ENCODE results near the gene ZFP91. TPM values are rescaled to one million over a fixed set of nuclear protein-coding genes. Genes with fewer than 3 reads are reported as not detected.

The ZFP91 gene
- total and polyA plus RNA-seq, 2 of the 13 experiments (the other 11 are each of a cell fraction or from before 2014, with no cell fraction given) = 13.5 to 38.6 TPM

- H3K9ac ChIP-seq (ENCODE audit: insufficient read depth, low read depth, low read length) = no peak overlapping the region
- intact Hi-C loops (cut with micrococcal nuclease; ENCODE audit: unreplicated experiment) = no loop called here
- H3K36me3 ChIP-seq (replicated peaks in 1 of 2; ENCODE audit: control insufficient read depth in 1 of 2, insufficient read depth in 2 of 2, low read length in 2 of 2) = peaks cover 2 to 17% of the 10 kb centered on the region in 2 experiments
- H2AFZ ChIP-seq (ENCODE audit: low read length) = no peak overlapping the region
- H3K27ac ChIP-seq (ENCODE audit: extremely low read length, insufficient read depth, low read length) = peak overlapping the region; percentile 27
- in situ Hi-C loops (cut with HindIII; ENCODE audit: extremely low pct_ligation_motif_present, low pct_unique_long_range_greater_than_20kb) = loop anchor here (10.0 kb wide), 1 partner anchor 202 kb away; no protein-coding TSS in a partner anchor
- H3K79me2 ChIP-seq (ENCODE audit: insufficient read depth, low read length) = peaks cover 82% of the 10 kb centered on the region
- ATAC-seq = no peak
- POLR2A ChIA-PET = no interaction called here
- FAIRE-seq = no peak
- WGBS (ENCODE audit: low lambda C conversion rate) = 83% methylated on average over 1 of the region's 1 CpG
- H3K9me3 ChIP-seq (ENCODE audit: low read length) = no peaks in the 10 kb centered on the region
- DNase-seq (ENCODE audit: low spot score) = no peak
- H3K4me1 ChIP-seq (ENCODE audit: insufficient read depth, low read length) = peaks cover 69% of the 10 kb centered on the region
- peaks cover 31% of the 10 kb centered on the region for H4K20me1 ChIP-seq (ENCODE audit: insufficient read depth, low read length)
- CTCF ChIA-PET (ENCODE audit: low intra/inter-chr PET ratio, low total read pairs) = no interaction called here
- H3K27me3 ChIP-seq (ENCODE audit: control insufficient read depth in 1 of 2, insufficient read depth in 2 of 2, low read length in 2 of 2) = no peaks in the 10 kb centered on the region
- no TSS peak for BruUV-seq (replicated peaks)
- H3K4me3 ChIP-seq (replicated peaks in 1 of 3; ENCODE audit: insufficient read depth in 1 of 3, low read depth in 2 of 3, low read length in 3 of 3) = peak overlapping the region in 2 of 3 experiments; percentile 9 to 41; a peak in 2 of 6 replicates
- peak overlapping the region; percentile 92 for H3K4me2 ChIP-seq (ENCODE audit: low read depth, low read length)
- TF ChIP-seq TEF (CRISPR knock-in tag; IDR thresholded peaks at IDR 0.05) = no peak
- no peak for TF ChIP-seq MBNL3 (CRISPR knock-in tag; conservative IDR thresholded peaks at IDR 0.05)
- TF ChIP-seq SMYD3 (CRISPR knock-in tag; IDR thresholded peaks at IDR 0.05) = no peak
- TF ChIP-seq ZNF317 (CRISPR knock-in tag; IDR thresholded peaks at IDR 0.05) = peak; percentile 71; the same call in 1 of the 2 replicates
- no peak for TF ChIP-seq NFYC (CRISPR knock-in tag; IDR thresholded peaks at IDR 0.05)
- TF ChIP-seq ZNF207 (IDR thresholded peaks at IDR 0.05; ENCODE audit: borderline replicate concordance) = no peak
- 0 out of 4 replicates have a peak, but pooled peaks of 1 of the 2 experiments have one; percentile 26 for TF ChIP-seq NR2F1 (CRISPR knock-in tag; IDR thresholded peaks at IDR 0.05)
- TF ChIP-seq GTF2F1 (IDR thresholded peaks at IDR 0.05; ENCODE audit: low read length) = no peak
- no peak for TF ChIP-seq NAIF1 (CRISPR knock-in tag; IDR thresholded peaks at IDR 0.05; ENCODE audit: borderline replicate concordance)
- no peak for TF ChIP-seq CENPT (CRISPR knock-in tag; IDR thresholded peaks at IDR 0.05; ENCODE audit: low read depth)
- no peak for TF ChIP-seq NFKBIZ (CRISPR knock-in tag; IDR thresholded peaks at IDR 0.05)
- 0 out of 2 replicates have a peak, but pooled peaks have one; percentile 19 for TF ChIP-seq RBFOX2 (IDR thresholded peaks at IDR 0.05; ENCODE audit: low read depth, low read length)
- TF ChIP-seq MNT (IDR thresholded peaks at IDR 0.05) = no peak
- TF ChIP-seq WIZ (CRISPR knock-in tag; IDR thresholded peaks at IDR 0.05) = no peak
- no peak for TF ChIP-seq JUNB (CRISPR knock-in tag; IDR thresholded peaks at IDR 0.05; ENCODE audit: borderline replicate concordance)
- no peak for TF ChIP-seq HIC2 (CRISPR knock-in tag; IDR thresholded peaks at IDR 0.05; ENCODE audit: low read depth)
- TF ChIP-seq IRX3 (CRISPR knock-in tag; IDR thresholded peaks at IDR 0.05; ENCODE audit: borderline replicate concordance, low read depth) = no peak
- no peak for TF ChIP-seq ZNF781 (CRISPR knock-in tag; IDR thresholded peaks at IDR 0.05; ENCODE audit: borderline replicate concordance, not compliant biosample characterization)
- no peak for TF ChIP-seq ZNF790 (CRISPR knock-in tag; IDR thresholded peaks at IDR 0.05; ENCODE audit: borderline replicate concordance)
- no peak for TF ChIP-seq NCOR1 (IDR thresholded peaks at IDR 0.05; ENCODE audit: borderline replicate concordance, low read length)
- peak; percentile 42; the same call in 1 of the 2 replicates for TF ChIP-seq HNF4A (CRISPR knock-in tag; IDR thresholded peaks at IDR 0.05)
- TF ChIP-seq ZNF879 (CRISPR knock-in tag; IDR thresholded peaks at IDR 0.05) = no peak
- no peak for TF ChIP-seq ZSCAN9 (CRISPR knock-in tag; IDR thresholded peaks at IDR 0.05; ENCODE audit: borderline replicate concordance)
- TF ChIP-seq MTA3 (CRISPR knock-in tag; IDR thresholded peaks at IDR 0.05) = no peak
These were observed 3.6 kb downstream of the ZFP91 start for GRCh38 chr11:58582437-58582836.
